Neural progenitor cell (in vitro differentiated cells): ENCODE measurements around the gene ACP4.

ENCODE experiments used
- CTCF ChIP-seq: fragments of 200-600 bp; sonication (generic); IDR thresholded peaks from 2 replicates; pipeline ENCODE4 v1.5.1; 2017; ENCODE audit warnings: antibody characterized with exemption, mild to moderate bottlenecking
- EZH2 ChIP-seq: fragments of 200-600 bp; sonication (generic); IDR thresholded peaks from 2 replicates; pipeline ENCODE4 v1.6.1; 2017; ENCODE audit warnings: antibody characterized with exemption, mild to moderate bottlenecking, moderate library complexity

DNA sequence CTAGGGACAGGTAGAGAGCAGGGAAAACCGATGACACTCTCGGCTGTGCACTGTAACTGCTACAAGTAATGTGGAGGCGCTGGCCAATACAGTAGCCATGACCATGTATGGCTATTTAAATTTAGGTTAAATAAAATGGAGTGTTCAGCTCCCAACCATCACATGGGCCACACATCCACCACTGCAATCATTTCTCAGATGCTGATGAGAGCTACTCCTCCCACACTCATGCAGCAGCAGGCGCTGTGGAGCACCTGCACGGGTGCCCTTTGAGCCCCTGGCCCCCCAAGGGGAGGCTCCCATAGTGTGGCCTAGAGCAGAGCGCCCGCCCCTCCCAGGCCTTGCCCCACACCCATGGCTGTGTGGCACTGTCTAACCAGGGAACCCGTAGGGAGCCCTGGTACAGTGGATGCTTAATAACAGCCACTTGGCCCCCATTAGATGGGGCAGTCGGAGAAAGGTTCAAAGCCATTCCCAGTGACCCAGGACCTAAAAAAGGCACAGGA is 6.0 kb downstream of the ACP4 start:
- no peak for TF ChIP-seq CTCF
- TF ChIP-seq EZH2: no peak
